Measurements from ENCODE around the gene GLYATL1B.

DNA sequence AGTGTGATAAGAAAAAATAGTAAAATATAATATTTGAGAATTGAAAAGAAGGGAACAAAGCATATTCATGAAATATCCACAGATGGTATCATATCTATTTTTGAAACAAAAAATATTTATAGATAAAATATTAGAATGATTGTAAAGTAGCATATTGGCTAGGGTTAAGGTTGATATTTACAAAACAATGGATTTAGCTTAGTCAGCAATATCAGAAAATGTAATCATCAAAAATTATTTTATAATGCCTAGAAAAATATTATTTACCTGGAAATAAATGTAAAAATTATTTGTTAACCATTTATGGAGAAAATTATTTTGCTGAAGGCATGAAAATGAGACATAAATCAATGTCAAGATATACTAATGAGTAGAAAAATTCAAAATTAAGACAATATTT, 33.7 kb downstream of the GLYATL1B start:
- TF ChIP-seq POLR2A (IDR thresholded peaks at IDR 0.05) = no peak
- TF ChIP-seq, protein P1, sequence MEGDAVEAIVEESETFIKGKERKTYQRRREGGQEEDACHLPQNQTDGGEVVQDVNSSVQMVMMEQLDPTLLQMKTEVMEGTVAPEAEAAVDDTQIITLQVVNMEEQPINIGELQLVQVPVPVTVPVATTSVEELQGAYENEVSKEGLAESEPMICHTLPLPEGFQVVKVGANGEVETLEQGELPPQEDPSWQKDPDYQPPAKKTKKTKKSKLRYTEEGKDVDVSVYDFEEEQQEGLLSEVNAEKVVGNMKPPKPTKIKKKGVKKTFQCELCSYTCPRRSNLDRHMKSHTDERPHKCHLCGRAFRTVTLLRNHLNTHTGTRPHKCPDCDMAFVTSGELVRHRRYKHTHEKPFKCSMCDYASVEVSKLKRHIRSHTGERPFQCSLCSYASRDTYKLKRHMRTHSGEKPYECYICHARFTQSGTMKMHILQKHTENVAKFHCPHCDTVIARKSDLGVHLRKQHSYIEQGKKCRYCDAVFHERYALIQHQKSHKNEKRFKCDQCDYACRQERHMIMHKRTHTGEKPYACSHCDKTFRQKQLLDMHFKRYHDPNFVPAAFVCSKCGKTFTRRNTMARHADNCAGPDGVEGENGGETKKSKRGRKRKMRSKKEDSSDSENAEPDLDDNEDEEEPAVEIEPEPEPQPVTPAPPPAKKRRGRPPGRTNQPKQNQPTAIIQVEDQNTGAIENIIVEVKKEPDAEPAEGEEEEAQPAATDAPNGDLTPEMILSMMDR (IDR thresholded peaks at IDR 0.05) = no peak
